Eye (tissue), 1 donor: ENCODE data around the gene CUBN.

Experiments used
- DNase-seq: peaks from one replicate; pipeline ENCODE4 v3.0.0-alpha.2; 2015

CUBN gene

GRCh38 chr10:16944402-16944801 is 185.2 kb downstream of the CUBN start:
- DNase-seq, result peak; percentile 82

GRCh38 chr10:16943295-16944285 is 186.0 kb downstream of the CUBN start:
- no peak for DNase-seq

- no peak for DNase-seq
These were observed 187.1 kb downstream of the CUBN start for GRCh38 chr10:16942381-16943078.

GRCh38 chr10:16941870-16942269 is 187.7 kb downstream of the CUBN start:
- DNase-seq, result no peak

GRCh38 chr10:16941067-16941466 is 188.5 kb downstream of the CUBN start:
- no peak for DNase-seq

- DNase-seq, result no peak
These were observed 190.7 kb downstream of the CUBN start for GRCh38 chr10:16938952-16939351.

GRCh38 chr10:16934461-16934860 is 195.2 kb downstream of the CUBN start:
- no peak for DNase-seq

GRCh38 chr10:16933783-16934182 is 195.8 kb downstream of the CUBN start:
- DNase-seq, result peak; percentile 51

- DNase-seq, result no peak
These were observed 197.7 kb downstream of the CUBN start for GRCh38 chr10:16931930-16932329.

- DNase-seq, result no peak
These were observed 199.1 kb downstream of the CUBN start for GRCh38 chr10:16930540-16930939.

GRCh38 chr10:16929069-16929468 is 200.5 kb downstream of the CUBN start:
- peak; percentile 37 for DNase-seq

- no peak for DNase-seq
These were observed 202.1 kb downstream of the CUBN start for GRCh38 chr10:16927546-16927945.

- DNase-seq, result no peak
These were observed 205.9 kb downstream of the CUBN start for GRCh38 chr10:16923726-16924125.

GRCh38 chr10:16923309-16923708 is 206.3 kb downstream of the CUBN start:
- no peak for DNase-seq

GRCh38 chr10:16919121-16919982 is 210.3 kb downstream of the CUBN start:
- DNase-seq, result no peak

- no peak for DNase-seq
These were observed 213.1 kb downstream of the CUBN start for GRCh38 chr10:16916496-16916895.

- no peak for DNase-seq
These were observed 214.3 kb downstream of the CUBN start for GRCh38 chr10:16915300-16915699.

GRCh38 chr10:16913266-16913665 is 216.3 kb downstream of the CUBN start:
- DNase-seq, result peak; percentile 36

GRCh38 chr10:16910793-16911164 is 218.8 kb downstream of the CUBN start:
- DNase-seq, result no peak

GRCh38 chr10:16909961-16910792 is 219.4 kb downstream of the CUBN start:
- no peak for DNase-seq

- DNase-seq, result peak; percentile 23
These were observed 220.3 kb downstream of the CUBN start for GRCh38 chr10:16909271-16909767.

- DNase-seq, result no peak
These were observed 221.9 kb downstream of the CUBN start for GRCh38 chr10:16907687-16908086.
